Stimulated activated CD4-positive, alpha-beta T cell treated with anti-CD3 and anti-CD28 coated beads, Interleukin-2, amount 100 ng/mL, for 4 hours (primary cell): Measurements from ENCODE around the gene L2HGDH.

ENCODE experiments used
- DNase-seq: peaks from one replicate; pipeline ENCODE4 v3.0.0-alpha.2; 2020; ENCODE audit warnings: low read depth

L2HGDH gene

DNA sequence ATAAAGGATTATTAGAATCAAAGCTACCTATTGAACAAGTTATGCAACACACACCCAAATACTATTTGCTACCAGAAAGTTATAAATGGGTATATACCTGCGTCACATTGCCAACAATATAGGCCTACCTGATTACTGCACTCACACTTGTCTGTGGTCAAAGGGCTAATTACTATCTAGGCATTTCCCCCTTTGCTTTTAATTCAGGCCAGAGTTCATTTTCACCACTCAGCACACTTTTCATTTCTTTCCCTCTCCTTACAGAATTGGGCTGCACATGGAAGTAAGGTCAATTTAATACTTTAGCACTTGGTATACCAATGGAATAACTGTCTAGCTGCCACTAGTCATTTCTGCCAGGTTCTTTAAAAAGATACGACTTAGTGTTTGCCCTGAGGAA lies 82.3 kb downstream of the L2HGDH start:
- no peak for DNase-seq

- DNase-seq = no peak
Observed at GRCh38 chr14:50228313-50228712, 83.7 kb downstream of the L2HGDH start.

DNA sequence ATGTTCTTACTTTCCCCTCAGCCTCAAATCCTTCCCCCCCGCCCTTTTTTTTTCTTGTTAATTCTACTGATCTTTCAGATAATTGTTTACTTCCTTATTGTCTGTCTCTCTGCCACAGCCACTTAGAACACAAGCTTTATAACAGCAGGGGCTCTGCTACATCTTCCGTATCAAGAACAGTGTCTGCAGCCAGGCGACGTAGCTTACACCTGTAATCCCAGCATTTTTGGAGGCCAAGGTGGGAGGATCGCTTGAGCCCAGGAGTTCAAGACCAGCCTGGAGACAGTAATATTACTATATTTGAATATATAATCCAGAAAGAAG lies 86.1 kb downstream of the L2HGDH start:
- DNase-seq = no peak

DNA sequence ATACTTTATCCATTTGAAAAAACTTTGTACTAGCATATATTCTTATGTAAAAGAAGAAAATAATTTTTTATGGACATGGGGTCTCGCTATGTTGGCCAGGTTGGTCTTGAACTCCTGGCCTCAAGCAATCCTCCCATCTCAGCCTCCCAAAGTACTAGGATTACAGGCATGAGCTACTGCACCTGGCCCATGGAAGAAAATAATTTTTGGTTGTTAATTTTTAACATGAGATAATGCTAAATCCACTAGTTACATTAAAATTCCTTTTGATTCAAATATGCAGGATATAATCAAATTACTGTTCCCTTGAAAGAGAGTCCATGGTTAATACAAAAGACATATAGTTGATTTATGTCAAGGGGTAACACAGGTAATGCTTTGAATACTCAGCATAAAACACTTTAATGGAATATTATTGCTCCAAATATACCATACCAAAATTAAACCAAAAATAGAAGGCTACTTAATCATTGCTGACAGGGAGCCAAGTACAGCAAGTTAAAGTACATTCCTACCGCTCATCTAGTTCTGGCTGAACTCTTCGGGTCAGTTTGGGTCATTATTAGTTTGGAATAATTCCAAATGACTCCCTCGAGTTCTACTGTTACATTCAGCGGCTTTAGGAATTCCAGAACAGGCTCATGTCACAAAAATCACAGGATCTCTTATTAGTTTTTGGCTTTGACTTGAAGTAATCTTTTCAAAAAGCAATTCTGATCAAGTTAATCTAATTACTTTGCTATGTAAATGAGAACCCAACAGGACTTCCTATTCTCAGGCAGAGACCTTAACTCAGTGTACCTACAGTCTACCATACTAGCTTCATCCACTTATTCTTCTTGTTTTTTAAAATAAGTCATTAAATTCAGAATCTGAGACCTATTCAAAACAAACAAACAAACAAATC lies 86.7 kb downstream of the L2HGDH start:
- no peak for DNase-seq

- DNase-seq = no peak
Observed at GRCh38 chr14:50222055-50222613, 89.9 kb downstream of the L2HGDH start.

DNA sequence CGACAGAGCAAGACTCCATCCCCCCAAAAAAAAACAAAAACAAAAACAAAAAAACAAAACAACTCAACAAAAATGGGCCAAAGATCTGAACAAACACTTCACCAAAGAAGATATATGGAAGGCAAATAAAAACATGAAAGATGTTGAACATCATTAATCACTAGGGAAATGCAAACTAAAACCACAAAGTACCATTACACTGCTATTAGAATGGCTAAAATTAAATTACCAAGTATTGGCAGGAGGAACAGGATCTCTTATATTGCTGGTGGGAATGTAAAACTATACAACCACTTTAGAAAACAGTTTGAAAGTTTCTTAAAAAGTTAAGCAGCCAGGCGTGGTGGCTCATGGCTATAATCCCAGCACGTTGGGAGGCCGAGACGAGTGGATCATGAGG lies 93.5 kb downstream of the L2HGDH start:
- no peak for DNase-seq

DNA sequence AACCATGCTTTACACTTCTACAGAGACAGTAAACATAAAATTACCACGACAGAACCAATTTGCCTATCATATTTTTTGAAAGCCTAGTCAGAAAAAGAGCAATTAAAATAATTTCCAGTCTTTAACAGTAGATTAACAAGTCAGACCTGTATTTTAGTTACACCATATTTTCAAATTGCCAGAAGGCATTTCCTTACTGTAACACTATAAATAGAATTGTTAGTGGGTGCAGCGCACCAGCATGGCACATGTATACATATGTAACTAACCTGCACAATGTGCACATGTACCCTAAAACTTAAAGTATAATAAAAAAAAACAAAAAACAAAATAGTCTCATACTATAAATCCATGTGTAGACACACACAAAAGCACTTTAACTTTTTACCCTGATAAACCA lies 96.6 kb downstream of the L2HGDH start:
- no peak for DNase-seq

DNA sequence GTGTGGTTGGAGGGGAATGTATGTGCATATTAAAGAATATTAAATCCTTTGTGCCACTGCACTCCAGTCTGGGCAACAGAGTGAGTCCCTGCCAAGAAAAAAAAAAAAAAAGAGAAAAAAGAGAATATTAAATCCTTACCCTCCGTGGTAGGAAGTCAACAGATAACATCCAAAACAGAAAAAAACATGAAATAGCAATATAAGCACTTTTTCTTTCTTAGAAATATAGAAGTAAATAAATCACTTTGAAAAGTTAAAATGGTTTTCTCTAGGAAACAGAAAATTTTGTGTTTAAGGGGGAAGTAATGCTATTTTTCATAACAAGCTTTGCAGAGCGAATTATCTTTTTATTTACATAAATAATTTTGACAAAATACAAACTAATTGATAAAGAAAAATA lies 98.2 kb downstream of the L2HGDH start:
- DNase-seq = no peak

DNA sequence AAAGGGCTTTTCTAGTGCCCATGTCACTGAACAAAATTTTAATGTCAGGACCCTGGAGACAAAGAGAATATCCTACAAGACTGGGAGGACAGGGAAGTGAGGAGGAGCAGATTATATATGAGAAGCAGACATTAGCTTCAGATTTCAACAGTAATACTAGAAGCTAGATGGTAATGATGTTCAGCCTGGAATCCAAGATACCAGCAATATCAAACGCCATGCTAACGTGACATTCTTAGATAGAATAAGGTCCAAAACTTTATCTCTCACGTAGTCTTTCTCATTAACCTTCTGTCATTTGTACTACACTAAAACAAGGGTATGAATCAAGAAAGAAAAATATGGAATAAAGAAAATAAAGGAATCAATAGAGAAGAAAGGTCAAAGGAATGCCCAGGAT lies 99.3 kb downstream of the L2HGDH start:
- DNase-seq = no peak

GRCh38 chr14:50210074-50210473 lies 102.0 kb downstream of the L2HGDH start:
- no peak for DNase-seq

GRCh38 chr14:50198499-50198898 lies 113.5 kb downstream of the L2HGDH start:
- no peak for DNase-seq

- no peak for DNase-seq
Observed at GRCh38 chr14:50191499-50191898, 120.5 kb downstream of the L2HGDH start.
